ENCODE data around the gene OR4F6. TPM values are rescaled to one million over a fixed set of nuclear protein-coding genes. Genes with fewer than 3 reads are reported as not detected.

The OR4F6 gene
- total RNA-seq, 2 experiments from 2014 or later = not detected

- no peak for DNase-seq
- ChIA-PET CTCF (no interaction called here), POLR2A (no interaction called here)
- TF ChIP-seq CTCF (IDR thresholded peaks at IDR 0.05) = no peak
- no peak for ATAC-seq
- Mint-ChIP-seq H3K4me1 (ENCODE audit: low read depth) (no peaks in the 10 kb centered on the region), H3K36me3 (ENCODE audit: low read depth) (no peaks in the 10 kb centered on the region), H3K9me3 (no peaks in the 10 kb centered on the region), H3K27me3 (peaks cover 15% of the 10 kb centered on the region), H3K4me3 (no peak overlapping the region), H3K27ac (no peak overlapping the region)
- intact Hi-C loops (cut with micrococcal nuclease) = no loop called here
Observed at GRCh38 chr15:101803676-101804075, 367 bp downstream of the OR4F6 start.

GRCh38 chr15:101804375-101804774, 1.1 kb downstream of the OR4F6 start:
- Mint-ChIP-seq H3K4me3 (no peak overlapping the region), H3K4me1 (ENCODE audit: low read depth) (no peaks in the 10 kb centered on the region), H3K9me3 (no peaks in the 10 kb centered on the region), H3K27me3 (peaks cover 15% of the 10 kb centered on the region), H3K27ac (no peak overlapping the region), H3K36me3 (ENCODE audit: low read depth) (no peaks in the 10 kb centered on the region)
- ATAC-seq (no peak), DNase-seq (no peak)
- CTCF ChIA-PET = no interaction called here
- POLR2A ChIA-PET = no interaction called here
- TF ChIP-seq CTCF (IDR thresholded peaks at IDR 0.05) = no peak
- intact Hi-C loops (cut with micrococcal nuclease) = no loop called here

- CTCF ChIA-PET = no interaction called here
Observed at GRCh38 chr15:101804941-101805340, 1.6 kb downstream of the OR4F6 start.

GRCh38 chr15:101805605-101806345, 2.5 kb downstream of the OR4F6 start:
- ChIA-PET POLR2A (no interaction called here), CTCF (no interaction called here)
- no peak for DNase-seq
- Mint-ChIP-seq H3K27me3 (peaks cover 22% of the 10 kb centered on the region), H3K36me3 (ENCODE audit: low read depth) (no peaks in the 10 kb centered on the region), H3K4me1 (ENCODE audit: low read depth) (no peaks in the 10 kb centered on the region), H3K27ac (no peak overlapping the region), H3K9me3 (no peaks in the 10 kb centered on the region), H3K4me3 (no peak overlapping the region)
- no peak for ATAC-seq
- no peak for TF ChIP-seq CTCF (IDR thresholded peaks at IDR 0.05)
- intact Hi-C loops (cut with micrococcal nuclease) = no loop called here

More at GRCh38 chr15:101804941-101805340, 1.6 kb downstream of the OR4F6 start:
- no peak overlapping the region for H3K27ac Mint-ChIP-seq
- no peaks in the 10 kb centered on the region for H3K9me3 Mint-ChIP-seq
- TF ChIP-seq CTCF (IDR thresholded peaks at IDR 0.05) = no peak
- H3K36me3 Mint-ChIP-seq (ENCODE audit: low read depth) = no peaks in the 10 kb centered on the region
- no peak overlapping the region for H3K4me3 Mint-ChIP-seq
- peaks cover 21% of the 10 kb centered on the region for H3K27me3 Mint-ChIP-seq
- POLR2A ChIA-PET = no interaction called here
- intact Hi-C loops (cut with micrococcal nuclease) = no loop called here
- no peaks in the 10 kb centered on the region for H3K4me1 Mint-ChIP-seq (ENCODE audit: low read depth)
- ATAC-seq (no peak), DNase-seq (no peak)

GRCh38 chr15:101807345-101807945, 4.1 kb downstream of the OR4F6 start:
- Mint-ChIP-seq H3K27ac (no peak overlapping the region), H3K9me3 (no peaks in the 10 kb centered on the region), H3K27me3 (peaks cover 26% of the 10 kb centered on the region), H3K4me3 (no peak overlapping the region), H3K4me1 (ENCODE audit: low read depth) (no peaks in the 10 kb centered on the region), H3K36me3 (ENCODE audit: low read depth) (no peaks in the 10 kb centered on the region)
- no peak for ATAC-seq
- CTCF ChIA-PET = no interaction called here
- no peak for DNase-seq
- POLR2A ChIA-PET = no interaction called here
- TF ChIP-seq CTCF (IDR thresholded peaks at IDR 0.05) = no peak
- intact Hi-C loops (cut with micrococcal nuclease) = no loop called here
